K562 (cell line): Measurements from ENCODE around the gene RAB14. TPM values are rescaled to one million over a fixed set of nuclear protein-coding genes. Genes with fewer than 3 reads are reported as not detected.

ENCODE experiments used
- BHLHE40 ChIP-seq: IDR thresholded peaks from 2 replicates; pipeline ENCODE4 v1.6.1; 2011; ENCODE audit warnings: low read length, improper control_type of control experiment
- CBFA2T2 ChIP-seq: fragments of 450-650 bp; conservative IDR thresholded peaks from 2 replicates; pipeline ENCODE4 v1.6.1; 2017; ENCODE audit warnings: mild to moderate bottlenecking
- CBFA2T3 ChIP-seq: fragments of 450-650 bp; IDR thresholded peaks from 2 replicates; pipeline ENCODE4 v1.6.1; 2017
- FOXJ3 ChIP-seq: sonication (generic); formaldehyde crosslinking; IDR thresholded peaks from 2 replicates; pipeline ENCODE4 v1.4.0; 2020; ENCODE audit warnings: mild to moderate bottlenecking, missing genetic modification reagents
- GTF2A2 ChIP-seq: IDR thresholded peaks from 2 replicates; pipeline ENCODE4 v1.6.1; 2016; ENCODE audit warnings: mild to moderate bottlenecking, missing genetic modification characterization, missing compliant biosample characterization
- PBX2 ChIP-seq, 2 experiments: IDR thresholded peaks in 1 of 2; conservative IDR thresholded peaks in 1 of 2; 2 replicates each; pipeline ENCODE4 v1.6.1; 2016; ENCODE audit warnings: low read depth in 2 of 2, mild to moderate bottlenecking in 1 of 2, missing compliant biosample characterization in 1 of 2, missing genetic modification characterization in 1 of 2, moderate library complexity in 1 of 2
- PREB ChIP-seq: sonication (generic); formaldehyde crosslinking; IDR thresholded peaks from 2 replicates; pipeline ENCODE4 v1.8.1; 2023; ENCODE audit warnings: mild to moderate bottlenecking, missing genetic modification reagents
- RNF219 ChIP-seq: fragments of 250-450 bp; sonication (Bioruptor Pico); IDR thresholded peaks from 2 replicates; pipeline ENCODE4 v1.5.0; 2022; ENCODE audit warnings: mild to moderate bottlenecking
- SMAD4 ChIP-seq: fragments of 250-450 bp; sonication (Bioruptor Pico); conservative IDR thresholded peaks from 2 replicates; pipeline ENCODE4 v1.8.0; 2021; ENCODE audit warnings: inconsistent platforms, mild to moderate bottlenecking, moderate library complexity
- TAL1 ChIP-seq: fragments of 450-650 bp; IDR thresholded peaks from 2 replicates; pipeline ENCODE4 v1.6.1; 2016; ENCODE audit warnings: mild to moderate bottlenecking
- TFAP4 ChIP-seq: sonication (generic); formaldehyde crosslinking; IDR thresholded peaks from 2 replicates; pipeline ENCODE4 v1.8.0; 2022; ENCODE audit warnings: missing genetic modification reagents, mild to moderate bottlenecking, moderate library complexity, borderline replicate concordance
- ZFP1 ChIP-seq: fragments of 450-650 bp; formaldehyde crosslinking; IDR thresholded peaks from 2 replicates; pipeline ENCODE4 v1.4.0; 2020; ENCODE audit warnings: mild to moderate bottlenecking, mixed read lengths
- ZNF407 ChIP-seq: fragments of 450-650 bp; IDR thresholded peaks from 2 replicates; pipeline ENCODE4 v1.6.1; 2016; ENCODE audit warnings: low read depth
- polyA plus RNA-seq, 8 experiments: library from polyadenylated mRNA; depleted of rRNA in 4 of 8; stranded (reverse) in 5 of 8; unstranded in 3 of 8; fragments of >200 nt; fragmentation: Nextera tagmentation in 2 of 8; fragmentation: Illumina TruSeq in 1 of 8; extraction: Ambion mirVana in 2 of 8; extraction: Trizol in 1 of 8; gene quantifications; 2 replicates each; pipeline versions ENCODE4 v1.2.1 to v1.2.3, GENCODE V29; 2011 to 2014; ENCODE audit warnings: inconsistent platforms in 1 of 8, missing spikeins in 1 of 8
- total RNA-seq, 7 experiments: library from RNA; depleted of rRNA in 6 of 7; stranded (reverse); fragments of >200 nt in 6 of 7; fragmentation: Illumina TruSeq in 2 of 7; extraction: Trizol in 2 of 7; gene quantifications; 2 replicates each; pipeline versions ENCODE4 v1.2.1 to v1.2.3, GENCODE V29; 2011 to 2021; ENCODE audit warnings: low replicate concordance in 1 of 7

RAB14 gene
- total and polyA plus RNA-seq, 9 of the 15 experiments (the other 6 are each of a cell fraction or from before 2014, with no cell fraction given) = 10.3 to 41.8 (median 20.9) TPM

GRCh38 chr9:121235512-121235911 lies 33.8 kb upstream of the RAB14 start (continued):
- TF ChIP-seq ZNF407 = no peak
- TF ChIP-seq RNF219 = no peak
- TF ChIP-seq FOXJ3 = no peak
- peak; percentile 75 for TF ChIP-seq CBFA2T3
- peak; percentile 76 for TF ChIP-seq BHLHE40
- TF ChIP-seq GTF2A2 = no peak
- no peak for TF ChIP-seq PREB (CRISPR knock-in tag)
- TF ChIP-seq TFAP4 = no peak
- TF ChIP-seq CBFA2T2 = peak; percentile 66
- TF ChIP-seq SMAD4 (CRISPR knock-in tag) = peak; percentile 26; the same call in 1 of the 2 replicates
- TF ChIP-seq ZFP1 (CRISPR knock-in tag) = no peak
- peak; percentile 28; the same call in 1 of the 2 replicates for TF ChIP-seq TAL1
- no peak for TF ChIP-seq PBX2 (CRISPR knock-in tag; IDR thresholded peaks at IDR 0.05; ENCODE audit: low read depth)
- TF ChIP-seq PBX2 (tag; conservative IDR thresholded peaks at IDR 0.05; ENCODE audit: low read depth) = no peak
